NCI-H1417 (cell line): ENCODE data around the gene TP53I11.
A peak's percentile ranks its signal among the peaks of the same experiment; 100 is the strongest.

Source experiments
- DNase-seq, 3 experiments: peaks; one replicate each; lab custom pipeline; 2025; lab: John Stamatoyannopoulos, UW

Gene TP53I11

DNA sequence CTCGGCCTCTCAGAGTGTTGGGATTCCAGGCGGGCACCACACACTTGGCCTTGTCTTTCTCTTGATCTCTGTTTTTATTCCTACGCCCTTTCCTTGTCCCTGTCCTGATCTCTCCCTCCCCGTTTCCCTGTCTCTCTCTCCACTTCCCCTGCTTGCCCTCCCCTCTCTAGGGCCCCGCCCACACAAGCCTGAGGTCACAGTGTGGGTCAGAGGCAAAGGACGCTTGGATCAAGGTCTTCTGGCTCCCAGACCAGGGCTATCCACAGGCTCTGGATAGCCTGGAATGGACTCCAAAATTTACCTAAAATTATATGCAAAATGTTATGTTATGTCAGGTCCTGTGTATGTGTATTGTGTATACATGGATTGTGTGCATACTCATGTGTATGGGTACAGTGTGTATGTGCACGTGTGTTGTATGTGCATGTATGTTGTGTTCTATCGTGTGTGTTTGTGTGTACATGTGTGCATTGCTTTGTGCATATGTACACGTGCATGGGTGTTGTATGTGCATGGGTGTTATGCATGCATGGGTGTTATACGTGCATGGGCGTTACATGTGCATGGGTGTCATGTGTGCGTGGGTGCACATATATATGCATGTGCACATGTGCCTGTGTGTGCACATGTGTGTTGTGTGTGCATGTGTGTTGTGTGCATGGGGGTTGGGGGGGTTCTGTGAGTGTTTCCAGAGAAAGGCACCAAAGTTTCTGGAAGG, 38.3 kb downstream of the TP53I11 start:
- DNase-seq, result no peak

GRCh38 chr11:44911029-44911814, 39.5 kb downstream of the TP53I11 start:
- DNase-seq, result peak; percentile 72 to 90 (median 90)

DNA sequence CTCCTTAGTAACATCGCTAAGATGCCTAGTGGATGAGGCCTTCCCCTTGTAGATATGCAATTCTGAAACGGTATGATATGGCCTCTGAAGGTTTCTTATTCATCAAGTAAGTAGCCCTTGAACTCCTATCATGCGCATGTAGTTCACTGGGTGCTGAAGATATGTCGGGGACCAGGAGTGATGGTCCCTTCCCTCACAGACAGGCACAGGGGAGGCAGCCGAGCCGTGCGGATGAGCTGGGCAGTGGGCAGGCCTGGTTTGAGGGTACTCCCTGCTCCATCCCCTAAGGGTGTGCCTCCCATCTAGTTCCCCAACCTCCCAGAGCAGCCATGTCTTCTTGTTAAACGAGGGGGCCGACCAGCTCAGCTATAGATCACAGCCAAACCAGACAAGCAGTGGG, 40.1 kb downstream of the TP53I11 start:
- no peak for DNase-seq

GRCh38 chr11:44909557-44909956, 41.1 kb downstream of the TP53I11 start:
- no peak for DNase-seq

GRCh38 chr11:44906649-44907048, 44.0 kb downstream of the TP53I11 start:
- DNase-seq, result no peak

- DNase-seq, result no peak
Observed at GRCh38 chr11:44905131-44905866, 45.4 kb downstream of the TP53I11 start.

DNA sequence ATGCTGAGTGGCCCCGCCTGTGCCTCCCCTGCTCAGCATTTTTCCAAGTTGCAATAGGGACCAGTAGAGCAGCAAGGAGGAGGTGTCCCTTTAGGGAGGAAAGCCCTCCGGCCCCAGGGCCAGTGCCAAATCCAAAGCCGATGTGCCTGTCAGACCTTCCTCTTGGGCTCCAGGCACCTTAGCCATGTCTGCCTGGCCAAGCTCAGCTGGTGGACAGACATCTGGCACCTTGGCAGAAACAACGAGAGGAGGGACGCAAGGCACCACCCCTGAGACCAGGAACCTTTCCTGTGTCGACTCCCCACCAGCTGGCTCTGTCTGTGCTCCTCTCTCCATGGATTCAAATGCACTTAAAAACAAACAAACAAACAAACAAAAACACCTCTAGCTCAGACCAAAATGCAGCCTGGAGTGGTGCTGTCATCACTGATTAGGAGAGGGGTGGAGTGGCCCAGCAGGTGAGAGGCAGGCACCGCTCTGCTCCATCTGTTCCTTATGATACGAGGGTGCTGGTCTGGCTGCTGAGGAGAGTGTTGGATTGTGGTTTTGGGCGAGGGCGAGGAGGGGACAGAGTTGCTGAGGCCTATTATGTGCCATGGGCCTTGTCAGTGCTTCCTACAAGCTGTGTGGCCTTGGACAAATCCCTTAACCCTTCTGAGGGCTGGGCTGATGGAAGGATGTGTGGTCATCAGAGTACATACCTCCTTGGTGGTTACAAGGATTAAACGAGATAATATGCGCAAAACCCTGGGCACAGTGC, 46.2 kb downstream of the TP53I11 start:
- DNase-seq, result no peak

DNA sequence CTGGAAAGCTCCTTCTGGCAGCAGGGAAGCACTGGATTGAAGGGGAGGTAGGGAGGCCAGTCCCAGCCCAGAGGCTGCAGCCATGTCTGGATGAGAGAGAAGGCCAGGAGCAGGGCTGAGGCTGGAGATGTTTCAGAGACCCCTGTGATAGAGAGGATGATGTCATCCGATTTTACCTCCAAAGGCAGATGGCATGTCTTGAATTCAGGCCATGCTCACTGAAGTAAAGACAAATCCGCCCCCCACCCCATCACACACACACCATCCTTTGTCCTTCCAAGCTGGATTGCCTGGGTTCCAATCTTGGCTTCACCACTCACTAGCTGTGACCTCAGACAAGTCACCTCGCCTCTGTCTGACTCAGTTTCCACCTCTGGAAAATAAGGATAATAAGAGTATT, 47.2 kb downstream of the TP53I11 start:
- no peak for DNase-seq

DNA sequence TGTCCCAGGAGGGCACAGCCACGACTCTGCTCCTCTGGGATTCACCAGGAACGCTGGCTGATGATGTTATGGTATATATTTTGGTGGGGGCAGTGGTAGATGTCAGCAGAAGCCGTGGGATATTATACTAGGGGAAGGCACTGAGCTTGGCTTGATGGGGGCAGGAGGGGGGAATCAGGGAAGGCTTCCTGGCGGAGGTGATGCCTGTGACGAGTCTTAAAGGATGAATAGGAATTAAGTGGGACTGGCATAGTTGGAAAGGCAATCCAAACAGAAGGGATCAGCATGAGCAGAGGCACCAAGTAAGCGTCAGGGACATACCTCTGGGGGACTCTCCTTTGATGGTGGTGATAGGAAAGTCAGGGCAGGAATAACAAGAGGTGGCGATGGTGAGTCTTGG, 47.6 kb downstream of the TP53I11 start:
- no peak for DNase-seq

DNA sequence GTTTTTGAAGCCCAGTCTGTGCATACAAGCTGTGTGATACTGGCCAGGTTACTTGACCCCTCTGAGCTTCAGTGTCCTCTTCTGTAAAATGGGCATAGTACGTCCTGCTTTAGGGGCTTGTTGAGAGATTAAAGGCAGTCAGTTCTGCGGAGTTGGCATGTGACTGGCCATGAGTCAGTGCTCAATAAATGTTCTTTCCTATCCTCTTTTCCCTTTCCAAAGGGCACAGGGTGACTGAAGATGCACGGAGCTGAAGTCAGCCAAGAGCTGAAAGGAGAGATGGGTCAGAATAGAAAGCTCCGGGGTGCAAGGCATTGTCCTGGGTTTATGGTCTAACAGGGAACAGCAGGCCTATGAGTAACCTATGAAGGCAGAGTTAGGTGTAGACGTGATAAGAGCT, 48.9 kb downstream of the TP53I11 start:
- no peak for DNase-seq

DNA sequence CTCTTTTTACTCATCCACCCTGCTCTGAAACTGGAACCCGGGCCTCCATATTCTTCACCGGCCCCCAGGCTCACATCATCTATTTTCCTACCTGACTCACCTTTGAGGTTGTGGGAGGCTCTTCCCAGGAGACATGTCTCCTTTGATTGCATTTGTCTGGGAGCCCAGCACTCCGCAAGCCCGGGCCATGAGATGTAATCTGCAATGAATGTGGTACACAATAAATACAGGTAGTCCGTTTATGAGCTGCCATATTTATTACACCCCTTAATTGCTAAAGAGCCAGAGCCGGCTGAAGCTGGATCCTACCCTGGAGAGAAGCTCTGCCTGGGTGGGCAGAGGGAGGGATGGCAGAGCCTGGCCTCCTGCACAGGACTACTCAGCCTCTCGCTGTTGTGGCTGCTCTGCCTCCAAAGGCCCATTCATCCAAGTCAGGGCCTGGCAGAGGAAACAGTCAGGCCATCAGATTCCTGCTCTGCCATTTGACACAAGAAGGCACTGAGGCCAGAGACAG, 49.5 kb downstream of the TP53I11 start:
- DNase-seq, result no peak

GRCh38 chr11:44899959-44900358, 50.7 kb downstream of the TP53I11 start:
- DNase-seq, result no peak

DNA sequence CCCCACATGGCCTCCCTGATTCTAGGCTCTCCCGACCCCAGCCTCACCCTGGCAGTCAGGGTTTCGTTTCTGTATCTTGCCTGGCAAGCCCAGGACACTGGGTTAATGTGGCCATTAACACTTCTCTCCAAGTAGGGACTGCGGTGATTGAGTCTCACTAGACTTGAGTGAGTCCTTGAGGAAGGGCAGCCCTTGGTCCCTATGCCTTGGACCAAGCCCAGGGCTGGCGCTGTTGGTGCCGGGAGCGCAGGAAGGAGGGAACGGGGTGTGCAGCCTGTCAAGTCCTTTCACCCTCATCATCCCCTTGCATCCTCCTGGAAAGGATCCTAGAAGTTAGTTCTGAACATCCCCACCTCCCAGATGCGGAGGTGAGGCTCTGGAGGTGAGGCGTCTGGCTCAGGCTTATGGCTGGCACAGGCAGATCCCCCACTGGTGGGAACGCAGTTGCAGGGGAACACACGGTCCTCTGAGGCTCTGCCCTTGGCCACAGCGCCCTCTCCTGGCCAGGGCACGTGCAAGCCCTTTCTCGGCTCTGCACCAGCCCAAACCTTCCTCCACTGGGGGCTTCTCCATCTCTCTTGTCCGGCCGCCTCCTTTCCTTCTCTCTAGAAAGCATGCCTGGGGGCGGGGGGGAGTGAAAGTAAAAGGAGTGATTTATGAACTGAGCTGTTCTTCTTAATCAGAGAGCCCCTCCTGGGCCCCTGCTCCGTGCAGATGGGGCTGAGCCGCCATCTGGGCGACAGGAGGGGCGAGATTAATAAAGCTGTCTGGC, 56.7 kb downstream of the TP53I11 start:
- peak in 2 of 3 experiments; percentile 49 to 75 for DNase-seq

GRCh38 chr11:44893308-44893822, 57.3 kb downstream of the TP53I11 start:
- DNase-seq, result peak in 1 of 3 experiments; percentile 9

GRCh38 chr11:44892843-44893242, 57.8 kb downstream of the TP53I11 start:
- DNase-seq, result no peak

- DNase-seq, result no peak
Observed at GRCh38 chr11:44889266-44889665, 61.4 kb downstream of the TP53I11 start.

- no peak for DNase-seq
Observed at GRCh38 chr11:44887636-44888035, 63.0 kb downstream of the TP53I11 start.

- no peak for DNase-seq
Observed at GRCh38 chr11:44886790-44887140, 63.9 kb downstream of the TP53I11 start.

DNA sequence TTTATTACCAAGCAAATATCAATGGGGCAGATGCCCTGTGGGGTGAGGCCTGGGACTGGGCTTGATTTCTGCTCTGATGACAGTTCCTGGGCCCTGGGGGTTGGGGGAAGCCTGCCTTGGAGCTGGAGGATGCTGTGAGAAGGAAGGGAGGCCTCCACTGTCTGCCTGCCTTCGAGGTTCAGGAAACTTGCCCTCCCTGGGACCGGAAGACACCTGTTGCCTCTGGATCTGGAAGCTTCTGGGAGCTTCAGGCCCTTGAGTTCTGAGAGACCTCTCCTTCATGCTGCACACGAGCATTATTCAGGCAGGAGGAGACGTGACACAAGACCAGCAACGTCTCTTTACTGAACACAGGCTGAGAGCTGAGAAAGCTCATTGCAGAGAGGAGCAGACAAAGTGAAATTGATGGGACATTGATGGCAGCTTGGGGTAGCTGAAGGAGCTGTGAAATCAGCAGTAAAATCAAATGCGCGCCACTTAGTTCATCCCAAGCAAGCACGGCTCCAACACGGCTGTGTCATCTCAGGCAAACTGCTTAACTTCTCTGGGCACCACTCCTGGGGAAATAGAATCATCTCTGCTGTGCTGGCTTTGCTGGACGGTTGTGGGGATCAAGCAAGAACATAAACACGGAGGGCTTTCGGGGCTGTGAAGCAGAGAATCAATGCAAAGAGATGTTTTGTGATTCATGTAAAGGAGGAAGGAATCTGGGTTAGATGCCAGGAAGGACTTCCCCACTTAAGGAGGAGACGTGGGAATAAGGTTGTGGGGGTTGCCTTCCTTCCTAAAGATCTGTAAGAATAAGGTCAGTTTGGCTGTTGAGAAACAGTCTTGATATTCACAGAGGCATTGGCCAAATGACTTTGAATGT, 64.5 kb downstream of the TP53I11 start:
- no peak for DNase-seq
